ENCODE measurements around the gene SNAI3.

Gene SNAI3

DNA sequence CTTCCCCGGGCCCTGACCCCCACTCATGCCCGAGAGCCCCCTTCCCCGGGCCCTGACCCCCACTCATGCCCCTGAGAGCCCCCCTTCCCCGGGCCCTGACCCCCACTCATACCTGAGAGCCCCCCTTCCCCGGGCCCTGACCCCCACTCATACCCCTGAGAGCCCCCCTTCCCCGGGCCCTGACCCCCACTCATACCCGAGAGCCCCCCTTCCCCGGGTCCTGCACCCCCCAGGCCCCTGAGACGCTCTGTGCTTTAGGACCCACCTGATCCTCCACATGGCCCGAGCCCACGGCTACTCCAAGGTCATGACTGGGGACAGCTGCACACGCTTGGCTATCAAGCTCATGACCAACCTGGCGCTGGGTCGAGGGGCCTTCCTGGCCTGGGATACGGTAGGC is 26.7 kb upstream of the SNAI3 start:
- Histone ChIP-seq H3K4me3 (ENCODE audit: low read depth, low read length) (no peak overlapping the region), H3K36me3 (ENCODE audit: control insufficient read depth in 2 of 2, insufficient read depth in 1 of 2, low read length in 2 of 2) (peaks cover 0 to 67% of the 10 kb centered on the region in 2 experiments; a peak in 1 of 3 replicates), H3K27ac (ENCODE audit: extremely low read depth, low read depth, low read length) (no peak overlapping the region), H3K9me3 (ENCODE audit: control insufficient read depth, insufficient read depth, low read depth, low read length) (no peaks in the 10 kb centered on the region), H3K4me1 (ENCODE audit: control insufficient read depth, insufficient read depth, low read length) (no peaks in the 10 kb centered on the region)
- ChIA-PET POLR2A (no interaction called here), CTCF (no interaction called here)
- no peak for TF ChIP-seq KLF1 (tag by site-specific recombination; IDR thresholded peaks at IDR 0.05)

DNA sequence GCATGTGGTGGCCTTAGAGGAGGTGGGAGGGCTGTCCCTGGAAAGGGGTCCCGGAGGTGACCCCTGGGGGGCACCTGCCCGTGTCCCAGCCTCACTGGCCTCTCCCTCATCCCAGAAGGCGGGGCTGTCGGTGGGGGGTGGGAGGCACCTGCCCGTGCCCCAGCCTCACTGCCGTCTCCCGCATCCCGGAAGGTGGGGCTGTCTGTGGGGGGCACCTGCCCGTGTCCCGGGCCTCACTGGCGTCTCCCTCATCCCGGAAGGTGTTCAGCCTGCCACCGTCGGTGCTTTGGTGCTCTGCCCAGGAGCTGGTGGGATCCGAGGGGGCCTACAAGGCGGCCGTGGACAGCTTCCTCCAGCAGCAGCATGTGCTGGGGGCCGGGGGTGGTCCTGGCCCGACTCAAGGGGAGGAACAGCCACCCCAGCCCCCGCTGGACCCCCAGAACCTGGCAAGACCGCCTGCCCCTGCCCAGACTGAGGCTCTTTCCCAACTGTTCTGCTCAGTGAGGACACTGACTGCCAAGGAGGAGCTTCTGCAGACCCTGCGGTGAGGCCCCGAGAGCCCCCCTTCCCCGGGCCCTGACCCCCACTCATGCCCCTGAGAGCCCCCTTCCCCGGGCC is 26.2 kb upstream of the SNAI3 start:
- ChIA-PET CTCF (no interaction called here), POLR2A (no interaction called here)
- H3K4me3 ChIP-seq (ENCODE audit: low read depth, low read length) = no peak overlapping the region
- no peaks in the 10 kb centered on the region for H3K9me3 ChIP-seq (ENCODE audit: control insufficient read depth, insufficient read depth, low read depth, low read length)
- H3K36me3 ChIP-seq (ENCODE audit: control insufficient read depth in 2 of 2, insufficient read depth in 1 of 2, low read length in 2 of 2) = peaks cover 0 to 62% of the 10 kb centered on the region in 2 experiments; a peak in 1 of 3 replicates
- TF ChIP-seq ZFP3 (tag by site-specific recombination; IDR thresholded peaks at IDR 0.05; ENCODE audit: low read depth) (no peak), ZNF501 (tag by site-specific recombination; IDR thresholded peaks at IDR 0.05) (no peak), GLIS2 (tag by site-specific recombination; IDR thresholded peaks at IDR 0.05) (peak; percentile 57; the same call in 1 of the 2 replicates), ZBTB1 (tag by site-specific recombination; IDR thresholded peaks at IDR 0.05) (no peak), ZNF548 (tag by site-specific recombination; IDR thresholded peaks at IDR 0.05) (no peak), GLIS1 (tag by site-specific recombination; IDR thresholded peaks at IDR 0.05) (0 out of 2 replicates have a peak, but pooled peaks have one; percentile 9), ZBTB7A (tag by site-specific recombination; IDR thresholded peaks at IDR 0.05; ENCODE audit: low read depth) (0 out of 2 replicates have a peak, but pooled peaks have one; percentile 39), ZNF140 (tag by site-specific recombination; IDR thresholded peaks at IDR 0.05) (no peak), SP2 (tag by site-specific recombination; IDR thresholded peaks at IDR 0.05) (0 out of 2 replicates have a peak, but pooled peaks have one; percentile 7)
- TF ChIP-seq, protein P1, sequence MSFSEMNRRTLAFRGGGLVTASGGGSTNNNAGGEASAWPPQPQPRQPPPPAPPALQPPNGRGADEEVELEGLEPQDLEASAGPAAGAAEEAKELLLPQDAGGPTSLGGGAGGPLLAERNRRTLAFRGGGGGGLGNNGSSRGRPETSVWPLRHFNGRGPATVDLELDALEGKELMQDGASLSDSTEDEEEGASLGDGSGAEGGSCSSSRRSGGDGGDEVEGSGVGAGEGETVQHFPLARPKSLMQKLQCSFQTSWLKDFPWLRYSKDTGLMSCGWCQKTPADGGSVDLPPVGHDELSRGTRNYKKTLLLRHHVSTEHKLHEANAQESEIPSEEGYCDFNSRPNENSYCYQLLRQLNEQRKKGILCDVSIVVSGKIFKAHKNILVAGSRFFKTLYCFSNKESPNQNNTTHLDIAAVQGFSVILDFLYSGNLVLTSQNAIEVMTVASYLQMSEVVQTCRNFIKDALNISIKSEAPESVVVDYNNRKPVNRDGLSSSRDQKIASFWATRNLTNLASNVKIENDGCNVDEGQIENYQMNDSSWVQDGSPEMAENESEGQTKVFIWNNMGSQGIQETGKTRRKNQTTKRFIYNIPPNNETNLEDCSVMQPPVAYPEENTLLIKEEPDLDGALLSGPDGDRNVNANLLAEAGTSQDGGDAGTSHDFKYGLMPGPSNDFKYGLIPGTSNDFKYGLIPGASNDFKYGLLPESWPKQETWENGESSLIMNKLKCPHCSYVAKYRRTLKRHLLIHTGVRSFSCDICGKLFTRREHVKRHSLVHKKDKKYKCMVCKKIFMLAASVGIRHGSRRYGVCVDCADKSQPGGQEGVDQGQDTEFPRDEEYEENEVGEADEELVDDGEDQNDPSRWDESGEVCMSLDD (tag by site-specific recombination; IDR thresholded peaks at IDR 0.05) = peak; percentile 57; the same call in 1 of the 2 replicates
- TF ChIP-seq, protein P2, sequence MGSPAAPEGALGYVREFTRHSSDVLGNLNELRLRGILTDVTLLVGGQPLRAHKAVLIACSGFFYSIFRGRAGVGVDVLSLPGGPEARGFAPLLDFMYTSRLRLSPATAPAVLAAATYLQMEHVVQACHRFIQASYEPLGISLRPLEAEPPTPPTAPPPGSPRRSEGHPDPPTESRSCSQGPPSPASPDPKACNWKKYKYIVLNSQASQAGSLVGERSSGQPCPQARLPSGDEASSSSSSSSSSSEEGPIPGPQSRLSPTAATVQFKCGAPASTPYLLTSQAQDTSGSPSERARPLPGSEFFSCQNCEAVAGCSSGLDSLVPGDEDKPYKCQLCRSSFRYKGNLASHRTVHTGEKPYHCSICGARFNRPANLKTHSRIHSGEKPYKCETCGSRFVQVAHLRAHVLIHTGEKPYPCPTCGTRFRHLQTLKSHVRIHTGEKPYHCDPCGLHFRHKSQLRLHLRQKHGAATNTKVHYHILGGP (tag by site-specific recombination; IDR thresholded peaks at IDR 0.05) = no peak
- TF ChIP-seq, protein P3, sequence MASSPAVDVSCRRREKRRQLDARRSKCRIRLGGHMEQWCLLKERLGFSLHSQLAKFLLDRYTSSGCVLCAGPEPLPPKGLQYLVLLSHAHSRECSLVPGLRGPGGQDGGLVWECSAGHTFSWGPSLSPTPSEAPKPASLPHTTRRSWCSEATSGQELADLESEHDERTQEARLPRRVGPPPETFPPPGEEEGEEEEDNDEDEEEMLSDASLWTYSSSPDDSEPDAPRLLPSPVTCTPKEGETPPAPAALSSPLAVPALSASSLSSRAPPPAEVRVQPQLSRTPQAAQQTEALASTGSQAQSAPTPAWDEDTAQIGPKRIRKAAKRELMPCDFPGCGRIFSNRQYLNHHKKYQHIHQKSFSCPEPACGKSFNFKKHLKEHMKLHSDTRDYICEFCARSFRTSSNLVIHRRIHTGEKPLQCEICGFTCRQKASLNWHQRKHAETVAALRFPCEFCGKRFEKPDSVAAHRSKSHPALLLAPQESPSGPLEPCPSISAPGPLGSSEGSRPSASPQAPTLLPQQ (tag by site-specific recombination; IDR thresholded peaks at IDR 0.05) = no peak
- H3K27ac ChIP-seq (ENCODE audit: extremely low read depth, low read depth, low read length) = no peak overlapping the region
- H3K4me1 ChIP-seq (ENCODE audit: control insufficient read depth, insufficient read depth, low read length) = no peaks in the 10 kb centered on the region

DNA sequence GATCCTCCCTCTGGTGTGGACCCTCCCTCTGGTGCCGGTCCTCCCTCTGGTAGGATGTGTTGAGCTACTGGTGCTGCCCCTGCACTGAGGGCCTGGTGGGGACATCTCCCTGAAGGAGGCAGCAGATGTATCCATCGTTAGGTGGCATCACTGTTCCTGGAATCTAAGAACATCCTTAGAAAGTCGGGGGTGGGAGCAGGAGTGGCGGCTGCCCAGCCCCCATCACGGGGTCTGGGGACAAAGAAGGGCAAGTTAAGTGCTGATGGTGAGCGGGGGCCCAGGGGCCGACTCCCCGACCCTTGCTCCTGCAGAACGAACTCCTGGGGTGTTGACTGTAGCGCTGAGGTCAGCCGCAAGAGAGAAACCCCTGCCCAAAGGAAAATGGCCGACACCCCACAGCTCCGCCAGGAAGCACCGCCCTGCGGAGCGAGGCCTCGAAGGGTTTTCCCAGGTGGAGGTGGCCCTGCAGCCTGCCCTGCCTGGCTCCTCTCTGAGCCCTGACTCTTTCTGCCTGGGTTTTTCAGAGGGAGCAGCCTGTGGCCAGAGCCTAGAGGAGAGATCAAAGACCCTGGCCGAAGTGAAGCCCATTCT is 25.5 kb upstream of the SNAI3 start:
- no peaks in the 10 kb centered on the region for H3K9me3 ChIP-seq (ENCODE audit: control insufficient read depth, insufficient read depth, low read depth, low read length)
- ChIA-PET CTCF (no interaction called here), POLR2A (no interaction called here)
- H3K27ac ChIP-seq (ENCODE audit: extremely low read depth, low read depth, low read length) = 0 out of 2 replicates have a peak overlapping the region, but pooled peaks have one; percentile 9
- no peaks in the 10 kb centered on the region for H3K4me1 ChIP-seq (ENCODE audit: control insufficient read depth, insufficient read depth, low read length)
- H3K36me3 ChIP-seq (ENCODE audit: control insufficient read depth in 2 of 2, insufficient read depth in 1 of 2, low read length in 2 of 2) = peaks cover 0 to 55% of the 10 kb centered on the region in 2 experiments; a peak in 1 of 3 replicates
- H3K4me3 ChIP-seq (ENCODE audit: low read depth, low read length) = no peak overlapping the region
- TF ChIP-seq, protein P4, sequence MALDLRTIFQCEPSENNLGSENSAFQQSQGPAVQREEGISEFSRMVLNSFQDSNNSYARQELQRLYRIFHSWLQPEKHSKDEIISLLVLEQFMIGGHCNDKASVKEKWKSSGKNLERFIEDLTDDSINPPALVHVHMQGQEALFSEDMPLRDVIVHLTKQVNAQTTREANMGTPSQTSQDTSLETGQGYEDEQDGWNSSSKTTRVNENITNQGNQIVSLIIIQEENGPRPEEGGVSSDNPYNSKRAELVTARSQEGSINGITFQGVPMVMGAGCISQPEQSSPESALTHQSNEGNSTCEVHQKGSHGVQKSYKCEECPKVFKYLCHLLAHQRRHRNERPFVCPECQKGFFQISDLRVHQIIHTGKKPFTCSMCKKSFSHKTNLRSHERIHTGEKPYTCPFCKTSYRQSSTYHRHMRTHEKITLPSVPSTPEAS (tag by site-specific recombination; IDR thresholded peaks at IDR 0.05) = no peak
- TF ChIP-seq ZNF423 (tag by site-specific recombination; IDR thresholded peaks at IDR 0.05) = no peak
- TF ChIP-seq ZNF426 (tag by site-specific recombination; IDR thresholded peaks at IDR 0.05) = no peak
- TF ChIP-seq ZNF221 (tag by site-specific recombination; IDR thresholded peaks at IDR 0.05; ENCODE audit: borderline replicate concordance) = no peak
- no peak for TF ChIP-seq ZBTB1 (tag by site-specific recombination; IDR thresholded peaks at IDR 0.05)
- TF ChIP-seq ZNF560 (tag by site-specific recombination; IDR thresholded peaks at IDR 0.05; ENCODE audit: borderline replicate concordance) = no peak
- TF ChIP-seq GFI1B (tag by site-specific recombination; IDR thresholded peaks at IDR 0.05) = no peak
- no peak for TF ChIP-seq KLF1 (tag by site-specific recombination; IDR thresholded peaks at IDR 0.05)
- TF ChIP-seq, protein P5, sequence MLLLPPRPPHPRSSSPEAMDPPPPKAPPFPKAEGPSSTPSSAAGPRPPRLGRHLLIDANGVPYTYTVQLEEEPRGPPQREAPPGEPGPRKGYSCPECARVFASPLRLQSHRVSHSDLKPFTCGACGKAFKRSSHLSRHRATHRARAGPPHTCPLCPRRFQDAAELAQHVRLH (tag by site-specific recombination; IDR thresholded peaks at IDR 0.05) = no peak
- TF ChIP-seq GLIS2 (tag by site-specific recombination; IDR thresholded peaks at IDR 0.05) = no peak
- no peak for TF ChIP-seq ZNF610 (tag by site-specific recombination; IDR thresholded peaks at IDR 0.05; ENCODE audit: borderline replicate concordance)
- TF ChIP-seq, protein P2 (tag by site-specific recombination; IDR thresholded peaks at IDR 0.05) = peak; percentile 90
